Activated CD8-positive, alpha-beta T cell treated with anti-CD3 and anti-CD28 coated beads, Interleukin-2, amount 10 ng/mL, durations not matched to agents 7 days and 5 days (primary cell): ENCODE measurements around the gene ARHGAP12. TPM values are rescaled to one million over a fixed set of nuclear protein-coding genes. Genes with fewer than 3 reads are reported as not detected.
A peak's percentile ranks its signal among the peaks of the same experiment; 100 is the strongest.

Source experiments
- ATAC-seq: fragments of 150-1000 bp; cut with Tn5 transposase; one replicate; pipeline ENCODE4 v1.10.0; 2021; ENCODE audit warnings: moderate library complexity
- CTCF ChIA-PET: fragments of 350-600 bp; sonication (Branson Sonifier 250); formaldehyde crosslinking; loops from one replicate; lab custom pipeline; 2021; ENCODE audit warnings: antibody characterized with exemption; lab: Charles Lee
- POLR2A ChIA-PET: fragments of 350-600 bp; sonication (Branson Sonifier 250); formaldehyde crosslinking; loops from one replicate; lab custom pipeline; 2021; ENCODE audit warnings: antibody characterized with exemption; lab: Charles Lee
- DNase-seq: peaks from one replicate; pipeline ENCODE4 v3.0.0-alpha.2; 2020
- H3K27ac Mint-ChIP-seq: one replicate; pipeline ENCODE4 v1.8.0; 2021; ENCODE audit warnings: mild to moderate bottlenecking, mixed read lengths
- H3K27me3 Mint-ChIP-seq: one replicate; pipeline ENCODE4 v1.8.0; 2021; ENCODE audit warnings: low read depth, mixed read lengths
- H3K36me3 Mint-ChIP-seq: one replicate; pipeline ENCODE4 v1.8.0; 2021; ENCODE audit warnings: low read depth, mixed read lengths
- H3K4me1 Mint-ChIP-seq: one replicate; pipeline ENCODE4 v1.8.0; 2021; ENCODE audit warnings: low read depth, mixed read lengths
- H3K4me3 Mint-ChIP-seq: one replicate; pipeline ENCODE4 v1.8.0; 2021; ENCODE audit warnings: mild to moderate bottlenecking, mixed read lengths
- H3K9me3 Mint-ChIP-seq: one replicate; pipeline ENCODE4 v1.8.0; 2022; ENCODE audit warnings: mixed read lengths; ENCODE audit not compliant: insufficient read depth
- total RNA-seq, 2 experiments: library from RNA; stranded (reverse); gene quantifications; one replicate each; pipeline ENCODE4 v1.2.3, GENCODE V29; 2021

Gene ARHGAP12
- total RNA-seq, 2 experiments from 2014 or later: 4.9 to 5.5 TPM

DNA sequence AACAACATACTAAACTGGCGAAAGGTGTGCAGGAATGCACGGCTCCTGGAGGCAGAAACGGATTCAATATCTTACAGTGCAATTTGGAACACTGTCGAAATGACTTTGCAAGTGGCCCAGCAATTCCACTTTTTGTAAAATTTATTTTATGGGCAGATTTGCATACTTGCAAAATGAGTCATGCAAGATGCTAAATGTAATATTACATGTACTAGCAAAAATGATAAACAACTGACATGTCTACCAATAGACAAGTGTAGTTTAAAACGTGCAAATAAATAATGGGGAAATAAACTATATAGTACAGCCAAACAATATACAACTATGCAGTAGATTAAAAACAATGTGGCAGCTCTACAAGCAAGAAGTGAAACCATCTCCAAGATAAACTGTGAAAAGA is 97.7 kb downstream of the ARHGAP12 start:
- ChIA-PET POLR2A (no interaction called here), CTCF (no interaction called here)
- H3K4me3 Mint-ChIP-seq: no peak overlapping the region
- H3K27ac Mint-ChIP-seq: no peak overlapping the region
- no peaks in the 10 kb centered on the region for H3K4me1 Mint-ChIP-seq
- no peak for ATAC-seq
- H3K9me3 Mint-ChIP-seq: no peaks in the 10 kb centered on the region
- no peak for DNase-seq
- H3K36me3 Mint-ChIP-seq: no peaks in the 10 kb centered on the region
- H3K27me3 Mint-ChIP-seq: no peaks in the 10 kb centered on the region

DNA sequence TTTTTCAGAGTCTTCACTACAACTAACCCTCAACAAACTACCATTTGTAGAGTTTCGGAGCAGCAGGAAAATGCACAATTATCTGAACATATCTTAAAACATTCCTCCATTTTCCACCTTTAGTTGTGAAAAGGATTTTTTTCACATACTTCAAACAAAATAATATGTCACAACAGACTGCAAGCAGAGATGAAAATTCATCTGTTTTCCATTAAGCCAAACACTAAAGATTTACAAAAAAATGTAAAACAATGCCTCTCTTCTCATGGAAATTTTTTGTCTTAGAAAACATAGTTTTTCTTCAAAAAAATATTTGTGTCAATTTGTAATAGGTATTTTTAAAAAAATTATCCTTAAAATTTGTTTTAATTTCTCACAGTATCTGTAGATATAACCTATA is 98.9 kb downstream of the ARHGAP12 start:
- DNase-seq (no peak), ATAC-seq (no peak)
- CTCF ChIA-PET: no interaction called here
- Mint-ChIP-seq H3K9me3 (no peaks in the 10 kb centered on the region), H3K27ac (no peak overlapping the region), H3K27me3 (no peaks in the 10 kb centered on the region), H3K4me3 (no peak overlapping the region), H3K36me3 (no peaks in the 10 kb centered on the region), H3K4me1 (no peaks in the 10 kb centered on the region)
- POLR2A ChIA-PET: no interaction called here

DNA sequence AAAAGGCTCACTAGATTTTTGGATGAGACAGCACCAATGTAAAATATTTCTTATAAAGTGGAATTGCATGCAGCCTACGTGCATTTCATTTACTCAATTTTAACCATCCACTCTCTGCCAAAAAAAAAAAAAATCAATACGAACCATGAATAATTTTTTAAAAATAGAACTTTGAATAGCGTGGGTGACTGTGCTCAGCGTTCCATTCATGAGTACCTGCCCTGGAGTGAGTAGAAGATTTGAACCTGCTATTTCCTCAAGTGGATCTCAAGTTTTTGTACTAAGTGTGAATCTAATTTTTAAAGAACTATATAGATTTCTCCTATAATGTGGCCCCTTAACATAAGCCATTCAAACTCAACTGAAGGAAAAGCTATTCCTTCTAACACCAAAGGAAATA is 105.3 kb downstream of the ARHGAP12 start:
- ChIA-PET CTCF (no interaction called here), POLR2A (no interaction called here)
- DNase-seq (no peak), ATAC-seq (no peak)
- H3K9me3 Mint-ChIP-seq: no peaks in the 10 kb centered on the region
- H3K4me1 Mint-ChIP-seq: no peaks in the 10 kb centered on the region
- no peaks in the 10 kb centered on the region for H3K27me3 Mint-ChIP-seq
- H3K27ac Mint-ChIP-seq: no peak overlapping the region
- H3K4me3 Mint-ChIP-seq: no peak overlapping the region
- H3K36me3 Mint-ChIP-seq: no peaks in the 10 kb centered on the region

DNA sequence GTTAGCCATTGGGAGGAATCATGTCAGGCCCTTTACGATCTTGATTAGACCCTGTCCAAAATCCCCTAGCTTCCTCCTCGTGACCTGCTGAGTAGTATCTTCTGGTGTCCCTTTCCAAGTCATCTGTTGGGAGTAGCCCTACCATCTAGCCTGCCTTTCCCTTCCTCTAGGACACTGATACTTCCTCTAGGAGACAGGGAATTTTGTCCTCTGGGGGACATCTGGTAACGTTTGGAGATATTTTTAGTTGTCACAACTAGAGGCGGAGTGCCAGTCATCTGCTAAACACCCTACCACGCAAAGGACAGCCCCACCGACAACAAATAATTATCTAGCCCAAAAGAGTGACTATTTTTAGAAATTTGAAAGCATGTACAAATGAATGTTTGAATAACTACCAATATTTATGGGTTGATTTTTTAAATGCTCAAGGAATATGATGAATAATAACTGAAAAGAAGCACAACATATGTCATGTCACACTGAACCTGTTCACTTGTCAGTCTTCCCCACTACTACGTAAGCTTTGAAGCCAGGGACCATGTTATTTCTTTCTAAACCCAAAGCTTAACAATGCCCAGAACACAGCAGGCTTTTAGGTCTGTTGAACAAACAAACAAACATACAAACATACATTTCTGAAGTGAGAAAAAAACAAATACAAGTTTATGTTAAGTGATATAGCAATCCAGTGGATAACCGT is 105.9 kb downstream of the ARHGAP12 start:
- Mint-ChIP-seq H3K36me3 (no peaks in the 10 kb centered on the region), H3K27ac (no peak overlapping the region), H3K4me1 (no peaks in the 10 kb centered on the region), H3K27me3 (no peaks in the 10 kb centered on the region), H3K9me3 (no peaks in the 10 kb centered on the region), H3K4me3 (no peak overlapping the region)
- ChIA-PET POLR2A (no interaction called here), CTCF (interaction anchor here (0.7 to 1.9 kb wide), 2 partner anchors 15 to 1152 kb away, joined by 3 to 5 read pairs; no protein-coding TSS in a partner anchor)
- ATAC-seq (no peak), DNase-seq (no peak)

DNA sequence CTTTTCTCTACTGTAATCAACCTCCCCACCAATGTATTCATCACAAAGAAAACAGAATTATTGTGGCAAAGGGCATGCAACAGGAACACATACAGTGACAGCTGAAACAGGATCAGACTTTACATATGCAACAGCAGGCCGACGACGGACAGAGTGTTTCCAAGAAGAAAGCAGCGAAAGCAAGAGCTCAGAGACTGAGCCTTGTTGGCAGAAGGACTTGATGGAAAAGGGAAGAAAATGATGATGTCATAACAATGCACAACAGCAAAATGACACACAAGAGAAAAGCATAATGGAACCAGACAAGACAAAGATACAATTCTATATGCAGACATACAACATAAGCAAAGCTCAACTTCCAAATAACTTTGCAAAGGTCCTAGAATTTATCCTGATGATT is 106.5 kb downstream of the ARHGAP12 start:
- no peaks in the 10 kb centered on the region for H3K9me3 Mint-ChIP-seq
- POLR2A ChIA-PET: interaction anchor here (0.6 kb wide), 1 partner anchor 792 kb away, joined by 3 read pairs; no protein-coding TSS in a partner anchor
- no peaks in the 10 kb centered on the region for H3K4me1 Mint-ChIP-seq
- CTCF ChIA-PET: interaction anchor here (0.7 to 1.9 kb wide), 4 partner anchors 14 to 1151 kb away, joined by 3 to 7 read pairs (median 4); no protein-coding TSS in a partner anchor
- no peak for ATAC-seq
- DNase-seq: no peak
- no peak overlapping the region for H3K4me3 Mint-ChIP-seq
- H3K27me3 Mint-ChIP-seq: no peaks in the 10 kb centered on the region
- H3K36me3 Mint-ChIP-seq: no peaks in the 10 kb centered on the region
- H3K27ac Mint-ChIP-seq: no peak overlapping the region

DNA sequence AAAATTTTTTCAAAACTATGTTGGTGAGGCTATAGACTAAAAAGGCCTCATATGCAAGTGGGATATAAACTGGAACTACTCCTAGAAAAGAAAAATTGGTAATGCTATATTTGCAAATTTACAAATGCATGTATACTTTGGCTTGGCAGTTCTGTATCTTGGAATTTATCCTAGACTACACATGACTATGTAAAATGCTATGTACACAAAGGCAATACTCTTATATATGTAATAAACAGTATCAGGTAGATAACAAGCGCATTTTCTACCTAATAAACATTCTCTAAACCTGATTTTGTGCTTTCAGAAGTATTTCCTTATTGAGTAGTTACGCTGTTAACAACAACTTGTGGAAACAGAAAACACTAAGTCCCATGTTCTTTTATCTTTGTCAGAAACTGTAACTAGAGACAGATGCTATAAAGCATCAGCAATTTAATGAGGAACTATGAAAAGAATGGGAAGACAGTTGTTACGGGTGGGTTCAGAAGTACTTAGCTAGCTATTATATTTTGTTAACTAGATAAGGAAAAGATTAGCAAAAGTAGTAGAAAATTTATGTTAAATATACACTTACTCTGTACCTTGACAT is 107.8 kb downstream of the ARHGAP12 start:
- no peaks in the 10 kb centered on the region for H3K36me3 Mint-ChIP-seq
- ChIA-PET POLR2A (interaction anchor here (0.7 kb wide), 1 partner anchor 100 kb away, joined by 3 read pairs; no protein-coding TSS in a partner anchor), CTCF (interaction anchor here (1.9 kb wide), 1 partner anchor 13 kb away, joined by 5 read pairs; no protein-coding TSS in a partner anchor)
- H3K27ac Mint-ChIP-seq: no peak overlapping the region
- DNase-seq (no peak), ATAC-seq (no peak)
- H3K27me3 Mint-ChIP-seq: no peaks in the 10 kb centered on the region
- no peaks in the 10 kb centered on the region for H3K9me3 Mint-ChIP-seq
- H3K4me1 Mint-ChIP-seq: no peaks in the 10 kb centered on the region
- H3K4me3 Mint-ChIP-seq: no peak overlapping the region

DNA sequence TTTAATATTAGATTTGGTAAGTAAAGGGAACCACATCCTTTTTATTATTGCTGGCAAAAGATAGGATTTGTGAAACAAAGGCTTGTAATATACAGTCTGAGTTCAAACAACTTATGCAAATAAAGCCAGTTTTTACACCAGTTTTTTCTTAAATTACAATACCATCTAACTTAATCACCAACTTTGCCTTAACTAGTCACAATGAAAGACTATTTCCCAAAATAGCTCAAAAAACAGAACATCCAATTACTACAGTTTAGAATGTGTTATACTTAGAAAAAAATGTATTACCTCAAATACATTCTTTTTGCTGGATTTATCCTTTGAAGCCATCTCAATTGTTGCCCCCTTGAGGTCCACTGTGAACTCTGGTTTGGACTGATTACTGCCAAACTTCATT is 108.5 kb downstream of the ARHGAP12 start:
- CTCF ChIA-PET: no interaction called here
- no peak for ATAC-seq

DNA sequence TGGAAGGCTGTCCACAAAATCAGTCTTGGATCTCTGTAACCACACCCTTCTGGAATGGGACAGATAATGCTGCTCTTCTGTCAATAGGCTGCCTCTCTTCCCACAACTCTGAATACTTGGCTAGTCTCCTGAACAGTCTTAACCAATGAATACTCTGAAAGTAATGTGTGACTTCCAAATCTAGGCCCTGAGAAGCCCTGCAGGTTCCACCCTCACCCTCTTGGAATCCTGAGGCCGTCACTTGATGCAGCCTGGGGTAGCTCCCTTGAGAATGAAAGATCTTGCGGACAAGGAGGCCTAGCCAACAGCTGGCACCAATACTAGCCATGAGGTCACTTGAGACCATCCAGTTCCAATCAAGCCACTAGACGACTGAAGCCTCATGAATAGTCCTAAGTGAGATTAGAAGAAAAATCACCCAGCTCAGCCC is 109.2 kb downstream of the ARHGAP12 start:
- CTCF ChIA-PET: no interaction called here
- ATAC-seq (no peak), DNase-seq (no peak)
- POLR2A ChIA-PET: no interaction called here
- H3K27ac Mint-ChIP-seq: no peak overlapping the region
- no peak overlapping the region for H3K4me3 Mint-ChIP-seq
- no peaks in the 10 kb centered on the region for H3K36me3 Mint-ChIP-seq
- H3K9me3 Mint-ChIP-seq: no peaks in the 10 kb centered on the region
- no peaks in the 10 kb centered on the region for H3K27me3 Mint-ChIP-seq
- no peaks in the 10 kb centered on the region for H3K4me1 Mint-ChIP-seq

More for the DNA sequence above, 108.5 kb downstream of the ARHGAP12 start:
- Mint-ChIP-seq H3K9me3 (no peaks in the 10 kb centered on the region), H3K27ac (no peak overlapping the region), H3K27me3 (no peaks in the 10 kb centered on the region), H3K4me1 (no peaks in the 10 kb centered on the region), H3K36me3 (no peaks in the 10 kb centered on the region), H3K4me3 (no peak overlapping the region)
- POLR2A ChIA-PET: no interaction called here
- no peak for DNase-seq

DNA sequence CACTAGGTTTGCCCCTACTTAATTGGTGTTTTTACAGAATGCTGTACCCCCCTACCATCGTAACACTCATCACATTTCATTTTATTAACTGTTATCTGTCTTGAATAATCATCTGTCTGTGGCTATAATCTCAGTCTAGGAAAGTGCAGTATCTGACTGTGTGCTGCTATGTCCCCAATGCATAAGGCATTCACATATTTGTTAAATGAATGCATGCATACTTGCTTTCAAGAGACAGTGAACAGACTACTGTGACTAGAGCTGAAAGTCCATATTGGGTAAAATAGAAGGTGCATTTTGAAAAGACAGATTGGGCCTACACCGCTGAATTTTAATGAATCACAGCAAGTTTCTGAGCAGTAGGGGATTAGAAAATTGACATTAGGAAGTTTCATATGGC is 112.3 kb downstream of the ARHGAP12 start:
- H3K27me3 Mint-ChIP-seq: no peaks in the 10 kb centered on the region
- no peak overlapping the region for H3K27ac Mint-ChIP-seq
- ChIA-PET POLR2A (interaction anchor here (0.7 kb wide), 1 partner anchor 216 kb away, joined by 3 read pairs; no protein-coding TSS in a partner anchor), CTCF (interaction anchor here (1.3 kb wide), 1 partner anchor 8 kb away, joined by 3 read pairs; no protein-coding TSS in a partner anchor)
- no peak overlapping the region for H3K4me3 Mint-ChIP-seq
- DNase-seq: no peak
- no peaks in the 10 kb centered on the region for H3K9me3 Mint-ChIP-seq
- H3K4me1 Mint-ChIP-seq: no peaks in the 10 kb centered on the region
- no peaks in the 10 kb centered on the region for H3K36me3 Mint-ChIP-seq
- no peak for ATAC-seq

DNA sequence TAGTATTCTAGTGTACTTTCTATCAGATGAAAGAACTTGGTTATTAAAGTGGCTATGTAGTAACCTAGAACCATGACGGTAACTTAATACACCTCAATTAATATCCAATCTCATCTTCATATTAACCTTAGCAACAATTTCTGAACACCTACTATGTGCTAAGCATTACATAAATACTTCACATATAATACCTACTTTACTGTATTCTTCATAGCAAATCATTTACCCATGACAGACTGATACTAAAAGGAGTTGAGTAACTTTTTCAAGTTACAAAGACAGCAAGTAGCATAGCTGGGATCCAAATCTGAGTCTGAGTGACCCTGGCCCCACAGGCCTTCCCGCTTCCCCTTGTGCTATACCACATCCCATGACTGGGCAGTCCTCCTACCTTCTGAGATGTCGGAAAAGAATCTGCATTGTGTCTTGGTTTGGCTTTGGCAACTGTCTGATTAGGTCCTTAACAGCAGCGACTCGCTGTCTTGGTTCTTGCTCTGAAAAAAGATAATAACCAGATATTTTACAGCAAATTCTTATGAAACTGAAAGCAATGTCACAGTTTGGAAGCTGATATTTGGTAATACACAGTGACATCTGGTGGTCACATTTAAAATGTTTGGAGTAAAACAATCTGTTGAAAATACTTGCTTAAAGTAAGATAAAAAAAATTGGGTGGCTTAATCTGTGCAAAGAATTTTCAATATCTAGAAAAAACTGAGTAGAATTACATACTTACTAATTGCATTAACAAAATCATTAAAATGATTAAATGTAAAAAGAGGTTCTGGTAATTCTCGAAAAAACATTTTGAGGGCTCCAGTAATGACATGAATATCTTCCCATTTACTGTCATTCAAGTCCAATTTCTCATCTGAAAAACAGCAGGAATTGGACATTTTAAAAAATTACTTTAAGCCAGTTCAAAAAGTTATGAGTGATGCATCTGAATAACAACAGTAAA is 120.1 kb downstream of the ARHGAP12 start:
- Mint-ChIP-seq H3K4me3 (peak overlapping the region; percentile 53), H3K27me3 (no peaks in the 10 kb centered on the region), H3K27ac (peak overlapping the region; percentile 75), H3K9me3 (no peaks in the 10 kb centered on the region), H3K4me1 (peaks cover 7% of the 10 kb centered on the region), H3K36me3 (no peaks in the 10 kb centered on the region)
- ATAC-seq: peak; percentile 63
- DNase-seq: peak; percentile 28
- POLR2A ChIA-PET: interaction anchor here (0.7 kb wide), 1 partner anchor 1449 kb away, joined by 3 read pairs; no protein-coding TSS in a partner anchor
- CTCF ChIA-PET: interaction anchor here (0.7 to 1.8 kb wide), 16 partner anchors 8 to 1169 kb away, joined by 3 to 24 read pairs (median 5); no protein-coding TSS in a partner anchor

DNA sequence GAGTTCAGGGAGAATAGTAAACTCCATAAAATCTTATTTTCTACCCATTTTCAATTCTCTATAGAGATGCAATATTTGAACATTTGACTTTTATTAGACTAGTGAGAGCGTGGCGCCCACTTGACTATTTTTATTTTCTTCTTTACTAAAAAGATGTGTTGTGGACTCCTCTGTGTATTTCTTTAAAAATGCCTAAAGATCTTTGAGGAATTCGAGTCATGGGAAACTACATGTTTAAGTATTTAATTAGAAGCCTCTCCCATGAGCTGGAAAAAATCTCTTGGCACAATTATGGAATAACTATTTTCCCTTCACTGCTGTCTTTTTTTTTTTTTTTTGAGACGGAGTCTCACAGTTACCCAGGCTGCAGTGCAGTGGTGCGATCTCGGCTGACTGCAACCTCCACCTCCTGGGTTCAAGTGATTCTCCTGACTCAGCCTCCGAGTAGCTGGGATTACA is 124.2 kb downstream of the ARHGAP12 start:
- ATAC-seq: no peak
- H3K27ac Mint-ChIP-seq: no peak overlapping the region
- H3K4me1 Mint-ChIP-seq: peaks cover 7% of the 10 kb centered on the region
- H3K4me3 Mint-ChIP-seq: no peak overlapping the region
- H3K27me3 Mint-ChIP-seq: no peaks in the 10 kb centered on the region
- H3K36me3 Mint-ChIP-seq: no peaks in the 10 kb centered on the region
- no peak for DNase-seq
- ChIA-PET POLR2A (no interaction called here), CTCF (interaction anchor here (1.2 kb wide), 1 partner anchor 22 kb away, joined by 3 read pairs; no protein-coding TSS in a partner anchor)
- no peaks in the 10 kb centered on the region for H3K9me3 Mint-ChIP-seq
